ENCODE measurements around the gene POP4.

GRCh38 chr19:29624489-29625185 lies 18.6 kb downstream of the POP4 start:
- TF ChIP-seq, protein P1, sequence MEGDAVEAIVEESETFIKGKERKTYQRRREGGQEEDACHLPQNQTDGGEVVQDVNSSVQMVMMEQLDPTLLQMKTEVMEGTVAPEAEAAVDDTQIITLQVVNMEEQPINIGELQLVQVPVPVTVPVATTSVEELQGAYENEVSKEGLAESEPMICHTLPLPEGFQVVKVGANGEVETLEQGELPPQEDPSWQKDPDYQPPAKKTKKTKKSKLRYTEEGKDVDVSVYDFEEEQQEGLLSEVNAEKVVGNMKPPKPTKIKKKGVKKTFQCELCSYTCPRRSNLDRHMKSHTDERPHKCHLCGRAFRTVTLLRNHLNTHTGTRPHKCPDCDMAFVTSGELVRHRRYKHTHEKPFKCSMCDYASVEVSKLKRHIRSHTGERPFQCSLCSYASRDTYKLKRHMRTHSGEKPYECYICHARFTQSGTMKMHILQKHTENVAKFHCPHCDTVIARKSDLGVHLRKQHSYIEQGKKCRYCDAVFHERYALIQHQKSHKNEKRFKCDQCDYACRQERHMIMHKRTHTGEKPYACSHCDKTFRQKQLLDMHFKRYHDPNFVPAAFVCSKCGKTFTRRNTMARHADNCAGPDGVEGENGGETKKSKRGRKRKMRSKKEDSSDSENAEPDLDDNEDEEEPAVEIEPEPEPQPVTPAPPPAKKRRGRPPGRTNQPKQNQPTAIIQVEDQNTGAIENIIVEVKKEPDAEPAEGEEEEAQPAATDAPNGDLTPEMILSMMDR (conservative IDR thresholded peaks at IDR 0.05), result no peak
- TF ChIP-seq ZFX (IDR thresholded peaks at IDR 0.05), result no peak
